Left ventricle myocardium inferior (tissue), 1 donor: ENCODE measurements around the gene TICRR. TPM values are rescaled to one million over a fixed set of nuclear protein-coding genes. Genes with fewer than 3 reads are reported as not detected.
A peak's percentile ranks its signal among the peaks of the same experiment; 100 is the strongest.

ENCODE experiments used
- DNase-seq: peaks from one replicate; pipeline ENCODE4 v3.0.0-alpha.2; 2020
- H3K27ac ChIP-seq: fragments of 200-600 bp; replicated peaks from 2 replicates; pipeline ENCODE4 v1.8.0; 2021
- H3K27me3 ChIP-seq: fragments of 200-600 bp; 2 replicates; pipeline ENCODE4 v1.8.0; 2021; ENCODE audit warnings: low read depth
- H3K36me3 ChIP-seq: fragments of 200-600 bp; 2 replicates; pipeline ENCODE4 v1.8.0; 2021
- H3K4me1 ChIP-seq: fragments of 200-600 bp; 2 replicates; pipeline ENCODE4 v1.8.0; 2021
- H3K4me3 ChIP-seq: fragments of 200-600 bp; 2 replicates; pipeline ENCODE4 v1.8.0; 2021; ENCODE audit warnings: mild to moderate bottlenecking, moderate library complexity
- H3K9me3 ChIP-seq: fragments of 200-600 bp; replicated peaks from 2 replicates; pipeline ENCODE4 v1.8.0; 2021
- intact Hi-C: fragments of 100-400 bp; cut with micrococcal nuclease; formaldehyde crosslinking; loops from one replicate; pipeline ENCODE4 v1.11.0; 2022
- total RNA-seq: library from RNA; stranded (reverse); fragmentation: NEBNext Ultra II Directional; extraction: Animal tissue kit (Norgen Biotek cat#: 25700); gene quantifications from one replicate; pipeline ENCODE4 v1.2.1, GENCODE V29; 2021
- TF ChIP-seq, protein P1 (sequence below): fragments of 200-600 bp; IDR thresholded peaks from 2 replicates; pipeline ENCODE4 v1.8.0; 2021; ENCODE audit warnings: antibody characterized with exemption, mild to moderate bottlenecking, borderline replicate concordance
- donor health status: DM: no; HTN: yes; CAD: no; lungs with severe emphysema.

TICRR gene
- total RNA-seq, 1 donor from 2014 or later: 0.08 TPM

DNA sequence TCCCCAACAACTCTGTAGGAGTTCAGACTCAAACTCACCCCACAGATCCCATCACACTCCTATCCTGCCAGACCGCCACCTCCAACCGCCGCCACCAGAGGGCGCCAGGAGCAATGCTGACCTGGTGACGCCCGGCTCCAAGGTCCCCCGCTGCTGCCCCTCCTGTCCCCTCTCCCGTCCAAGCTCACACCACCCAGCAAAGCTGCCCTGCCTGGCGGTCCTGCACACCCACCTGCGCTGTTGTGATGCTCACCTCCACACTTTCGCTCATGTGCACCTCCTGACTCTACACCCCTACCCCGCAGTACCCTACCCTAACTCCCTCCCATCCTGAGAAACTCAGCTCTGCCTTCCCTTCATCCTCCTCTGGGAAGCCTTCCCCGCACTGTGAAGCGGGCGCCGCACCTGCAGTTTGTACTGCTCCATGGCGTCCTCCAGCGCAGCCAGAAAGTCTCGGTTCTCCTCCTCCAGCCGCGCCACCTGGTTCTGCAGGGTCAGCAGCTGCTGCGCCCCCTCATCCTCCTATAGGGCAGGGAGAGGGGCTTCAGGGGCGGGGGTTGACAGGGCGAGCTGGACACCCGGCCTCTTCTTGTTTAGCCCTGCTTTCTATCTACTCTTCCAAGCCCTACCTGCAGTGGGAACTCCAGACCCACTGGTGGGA is 72.1 kb downstream of the TICRR start:
- TF ChIP-seq, protein P1, sequence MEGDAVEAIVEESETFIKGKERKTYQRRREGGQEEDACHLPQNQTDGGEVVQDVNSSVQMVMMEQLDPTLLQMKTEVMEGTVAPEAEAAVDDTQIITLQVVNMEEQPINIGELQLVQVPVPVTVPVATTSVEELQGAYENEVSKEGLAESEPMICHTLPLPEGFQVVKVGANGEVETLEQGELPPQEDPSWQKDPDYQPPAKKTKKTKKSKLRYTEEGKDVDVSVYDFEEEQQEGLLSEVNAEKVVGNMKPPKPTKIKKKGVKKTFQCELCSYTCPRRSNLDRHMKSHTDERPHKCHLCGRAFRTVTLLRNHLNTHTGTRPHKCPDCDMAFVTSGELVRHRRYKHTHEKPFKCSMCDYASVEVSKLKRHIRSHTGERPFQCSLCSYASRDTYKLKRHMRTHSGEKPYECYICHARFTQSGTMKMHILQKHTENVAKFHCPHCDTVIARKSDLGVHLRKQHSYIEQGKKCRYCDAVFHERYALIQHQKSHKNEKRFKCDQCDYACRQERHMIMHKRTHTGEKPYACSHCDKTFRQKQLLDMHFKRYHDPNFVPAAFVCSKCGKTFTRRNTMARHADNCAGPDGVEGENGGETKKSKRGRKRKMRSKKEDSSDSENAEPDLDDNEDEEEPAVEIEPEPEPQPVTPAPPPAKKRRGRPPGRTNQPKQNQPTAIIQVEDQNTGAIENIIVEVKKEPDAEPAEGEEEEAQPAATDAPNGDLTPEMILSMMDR: peak; percentile 88
- intact Hi-C loops: no loop called here
- no peaks in the 10 kb centered on the region for H3K27me3 ChIP-seq
- peak; percentile 82 for DNase-seq
- peak overlapping the region; percentile 19 for H3K4me3 ChIP-seq
- peaks cover 5% of the 10 kb centered on the region for H3K4me1 ChIP-seq
- H3K27ac ChIP-seq: no peak overlapping the region
- H3K9me3 ChIP-seq: no peaks in the 10 kb centered on the region
- no peaks in the 10 kb centered on the region for H3K36me3 ChIP-seq

DNA sequence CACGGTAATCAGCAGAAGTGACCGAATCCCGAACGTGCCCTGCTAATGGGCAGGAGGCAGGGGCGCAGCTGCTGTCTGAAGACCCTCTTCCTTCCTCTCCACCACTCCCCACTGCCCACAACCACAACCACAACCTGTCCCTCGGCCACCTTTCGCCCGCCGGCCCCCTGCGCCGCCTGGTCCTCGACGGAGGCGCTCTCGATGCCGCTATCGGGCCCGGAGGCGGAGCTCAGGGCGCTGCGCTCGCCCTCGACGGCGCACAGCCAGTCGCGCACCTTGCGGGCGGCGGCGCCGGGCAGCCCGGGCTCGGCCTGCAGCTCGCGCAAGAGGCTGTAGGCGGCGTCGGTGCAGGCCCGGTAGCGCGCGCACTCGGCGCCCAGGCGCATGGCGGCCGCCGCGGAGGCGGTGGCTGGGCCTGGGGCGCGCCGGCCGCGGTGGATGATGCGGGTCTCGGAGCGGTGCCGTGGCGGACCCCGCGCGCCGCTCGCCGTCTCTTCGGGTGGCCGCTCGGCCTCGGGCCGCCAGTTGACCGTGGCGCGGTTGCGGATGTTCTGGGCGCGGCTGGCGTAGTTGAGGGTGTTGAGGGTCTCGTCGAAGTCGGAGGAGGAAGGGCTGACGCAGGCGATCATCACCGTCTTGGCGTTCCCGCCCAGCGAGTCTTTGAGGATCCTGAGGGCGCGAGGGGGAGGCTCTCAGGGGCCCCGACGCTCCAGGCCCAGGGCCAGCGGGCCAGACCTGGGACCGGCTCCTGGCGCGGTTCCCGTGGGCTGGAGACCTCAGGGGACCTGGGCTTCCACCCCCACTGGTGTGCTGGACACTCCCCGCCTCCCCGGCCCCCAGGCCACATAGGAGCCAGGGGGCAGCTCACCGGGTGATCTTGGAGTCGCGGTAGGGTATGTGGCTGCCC is 73.1 kb downstream of the TICRR start:
- no peak for DNase-seq
- Histone ChIP-seq H3K4me1 (peaks cover 5% of the 10 kb centered on the region), H3K9me3 (no peaks in the 10 kb centered on the region), H3K27ac (no peak overlapping the region), H3K4me3 (no peak overlapping the region), H3K36me3 (no peaks in the 10 kb centered on the region), H3K27me3 (no peaks in the 10 kb centered on the region)
- intact Hi-C loops: no loop called here
- TF ChIP-seq, protein P1: no peak

- Histone ChIP-seq H3K4me1 (peaks cover 6% of the 10 kb centered on the region), H3K9me3 (no peaks in the 10 kb centered on the region), H3K4me3 (no peak overlapping the region), H3K27ac (no peak overlapping the region), H3K36me3 (no peaks in the 10 kb centered on the region), H3K27me3 (no peaks in the 10 kb centered on the region)
- intact Hi-C loops: no loop called here
- TF ChIP-seq, protein P1: no peak
- DNase-seq: no peak
These were observed 73.8 kb downstream of the TICRR start for GRCh38 chr15:89649013-89649625.

- H3K27me3 ChIP-seq: peaks cover 6% of the 10 kb centered on the region
- peaks cover 11% of the 10 kb centered on the region for H3K4me1 ChIP-seq
- intact Hi-C loops: no loop called here
- no peak overlapping the region for H3K27ac ChIP-seq
- TF ChIP-seq, protein P1: no peak
- H3K4me3 ChIP-seq: no peak overlapping the region
- no peaks in the 10 kb centered on the region for H3K9me3 ChIP-seq
- DNase-seq: no peak
- no peaks in the 10 kb centered on the region for H3K36me3 ChIP-seq
These were observed 74.4 kb downstream of the TICRR start for GRCh38 chr15:89649716-89650115.

- no peaks in the 10 kb centered on the region for H3K36me3 ChIP-seq
- intact Hi-C loops: no loop called here
- H3K4me1 ChIP-seq: peaks cover 26% of the 10 kb centered on the region
- H3K27me3 ChIP-seq: peaks cover 16% of the 10 kb centered on the region
- TF ChIP-seq, protein P1: no peak
- no peak overlapping the region for H3K4me3 ChIP-seq
- no peaks in the 10 kb centered on the region for H3K9me3 ChIP-seq
- H3K27ac ChIP-seq: no peak overlapping the region
- DNase-seq: no peak
These were observed 76.9 kb downstream of the TICRR start for GRCh38 chr15:89652131-89652530.
